Cardiac septum (tissue), 1 donor: ENCODE results near the gene TLE6. TPM values are rescaled to one million over a fixed set of nuclear protein-coding genes. Genes with fewer than 3 reads are reported as not detected.
A peak's percentile ranks its signal among the peaks of the same experiment; 100 is the strongest.
"Not testable (repeated sequence)": the region's sequence is repeated elsewhere in the genome, so short reads cannot be mapped to it uniquely, and the experiment has no call there.

Experiments
- DNase-seq: peaks from one replicate; pipeline ENCODE4 v3.0.0-alpha.2; 2020; ENCODE audit warnings: low spot score
- intact Hi-C: fragments of 100-400 bp; cut with DNase I; formaldehyde crosslinking; loops from one replicate; pipeline ENCODE4 v1.14.0; 2022
- total RNA-seq: library from RNA; stranded (reverse); fragmentation: NEBNext Ultra II Directional; extraction: Animal tissue kit (Norgen Biotek cat#: 25700); gene quantifications from one replicate; pipeline ENCODE4 v1.2.1, GENCODE V29; 2021
- donor health status: DM: no; HTN: no; CAD: no.

TLE6 gene
- total RNA-seq, 1 donor from 2014 or later: 1.0 TPM

- intact Hi-C loops: no loop called here
Observed at GRCh38 chr19:3020321-3020960, 43.1 kb downstream of the TLE6 start.

DNA sequence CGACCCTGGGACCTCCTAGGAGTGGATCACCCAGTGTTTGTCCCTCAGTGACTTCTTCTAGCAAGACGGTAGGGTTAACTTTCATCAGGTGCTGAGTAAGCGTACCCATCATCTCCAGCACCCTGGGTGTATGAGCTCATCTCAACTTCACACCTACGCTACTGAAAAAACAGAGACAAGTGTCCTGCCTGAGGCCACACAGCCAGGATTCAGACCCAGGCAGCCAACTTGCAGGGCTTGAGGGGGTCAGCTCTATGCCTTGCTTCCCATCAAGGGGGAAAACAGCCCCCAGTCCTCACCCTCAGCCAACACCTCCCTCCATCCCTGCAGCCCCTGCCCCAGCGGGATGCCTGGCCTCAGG, 47.1 kb downstream of the TLE6 start:
- no peak for DNase-seq
- intact Hi-C loops: no loop called here

More at GRCh38 chr19:3020321-3020960, 43.1 kb downstream of the TLE6 start:
- DNase-seq: no peak

- intact Hi-C loops: loop anchor here (5.0 kb wide), 1 partner anchor 38 kb away; no protein-coding TSS in a partner anchor
- no peak for DNase-seq
Observed at GRCh38 chr19:3024870-3025548, 47.6 kb downstream of the TLE6 start.

- intact Hi-C loops: loop anchor here (5.0 kb wide), 1 partner anchor 38 kb away; no protein-coding TSS in a partner anchor
- DNase-seq: no peak
Observed at GRCh38 chr19:3025549-3025886, 48.2 kb downstream of the TLE6 start.

DNA sequence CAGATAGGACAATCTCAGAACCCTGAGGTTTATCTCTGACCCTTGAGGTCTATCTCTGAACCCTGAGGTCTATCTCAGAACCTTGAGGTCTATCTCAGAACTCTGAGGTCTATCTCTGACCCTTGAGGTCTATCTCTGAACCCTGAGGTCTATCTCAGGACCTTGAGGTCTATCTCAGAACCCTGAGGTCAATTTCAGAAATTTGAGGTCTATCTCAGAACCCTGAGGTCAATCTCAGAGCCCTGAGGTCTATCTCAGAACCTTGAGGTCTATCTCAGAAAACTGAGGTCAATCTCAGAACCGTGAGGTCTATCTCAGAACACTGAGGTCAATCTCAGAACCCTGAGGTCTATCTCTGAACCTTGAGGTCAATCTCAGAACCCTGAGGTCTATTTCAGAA, 49.4 kb downstream of the TLE6 start:
- intact Hi-C loops: loop anchor here (5.0 kb wide), 1 partner anchor 39 kb away; no protein-coding TSS in a partner anchor

DNA sequence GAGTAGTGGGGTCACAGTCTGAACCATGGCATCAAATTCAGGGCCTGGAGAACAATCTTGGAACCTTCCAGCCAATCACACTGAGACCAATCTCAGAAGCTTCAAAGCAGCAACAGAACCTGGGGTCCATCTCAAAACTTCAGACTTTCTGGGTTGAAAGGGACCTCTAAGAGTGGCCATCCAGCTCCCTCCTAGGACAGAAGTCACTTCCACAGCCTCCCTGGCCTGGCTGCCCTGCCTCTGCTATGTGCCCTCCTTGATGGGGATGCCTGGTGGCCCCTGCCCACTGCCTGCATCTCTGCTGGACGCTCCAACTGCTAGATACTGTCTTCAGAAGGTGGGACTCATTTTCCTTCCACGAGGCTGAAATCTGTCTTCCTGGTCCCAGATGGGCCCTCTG, 49.9 kb downstream of the TLE6 start:
- no peak for DNase-seq

More for the DNA sequence above, 49.4 kb downstream of the TLE6 start:
- no peak for DNase-seq

GRCh38 chr19:3027981-3028304, 50.6 kb downstream of the TLE6 start:
- no peak for DNase-seq
- intact Hi-C loops: loop anchor here (5.0 kb wide), 1 partner anchor 41 kb away; no protein-coding TSS in a partner anchor

More for the DNA sequence above, 49.9 kb downstream of the TLE6 start:
- intact Hi-C loops: loop anchor here (5.0 kb wide), 1 partner anchor 40 kb away; no protein-coding TSS in a partner anchor

DNA sequence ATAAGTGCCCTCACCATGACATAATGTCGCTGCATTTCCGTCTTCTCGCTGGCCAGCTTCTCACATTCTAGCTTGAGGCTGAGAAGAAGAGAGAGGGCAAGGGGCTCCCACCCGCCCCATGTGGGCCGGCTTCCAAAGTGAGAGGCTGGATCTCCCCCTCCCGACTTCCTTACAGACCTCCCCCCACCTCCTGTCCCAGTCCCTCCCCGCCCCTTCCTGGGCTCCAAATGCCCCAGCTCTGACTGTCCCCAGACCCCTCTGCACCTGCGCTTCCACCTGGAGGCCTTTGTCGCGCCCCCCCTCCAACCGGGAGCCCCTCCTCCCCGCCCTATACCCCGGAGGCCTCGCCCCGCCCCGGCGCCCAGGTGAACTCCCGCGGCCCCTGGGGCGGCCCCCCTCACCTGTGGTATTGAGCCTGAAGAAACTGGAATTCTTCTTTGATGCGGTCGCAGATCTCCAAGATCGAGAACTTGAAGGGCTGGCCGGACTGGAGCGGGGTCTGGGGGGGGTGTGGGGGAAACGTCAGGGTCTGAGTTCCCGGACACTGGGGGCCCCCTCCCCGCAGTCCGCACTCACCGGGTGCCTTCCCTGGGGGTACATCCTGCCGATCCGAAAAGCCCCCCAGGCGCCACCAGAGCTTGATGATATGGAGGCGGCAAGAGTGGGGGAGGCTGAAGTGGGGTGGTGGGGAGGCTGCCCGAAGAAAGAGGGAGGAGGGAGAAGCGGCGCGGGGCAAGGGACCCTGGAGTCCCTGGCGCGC, 51.1 kb downstream of the TLE6 start:
- intact Hi-C loops: loop anchor here (5.0 kb wide), 1 partner anchor 41 kb away; no protein-coding TSS in a partner anchor

DNA sequence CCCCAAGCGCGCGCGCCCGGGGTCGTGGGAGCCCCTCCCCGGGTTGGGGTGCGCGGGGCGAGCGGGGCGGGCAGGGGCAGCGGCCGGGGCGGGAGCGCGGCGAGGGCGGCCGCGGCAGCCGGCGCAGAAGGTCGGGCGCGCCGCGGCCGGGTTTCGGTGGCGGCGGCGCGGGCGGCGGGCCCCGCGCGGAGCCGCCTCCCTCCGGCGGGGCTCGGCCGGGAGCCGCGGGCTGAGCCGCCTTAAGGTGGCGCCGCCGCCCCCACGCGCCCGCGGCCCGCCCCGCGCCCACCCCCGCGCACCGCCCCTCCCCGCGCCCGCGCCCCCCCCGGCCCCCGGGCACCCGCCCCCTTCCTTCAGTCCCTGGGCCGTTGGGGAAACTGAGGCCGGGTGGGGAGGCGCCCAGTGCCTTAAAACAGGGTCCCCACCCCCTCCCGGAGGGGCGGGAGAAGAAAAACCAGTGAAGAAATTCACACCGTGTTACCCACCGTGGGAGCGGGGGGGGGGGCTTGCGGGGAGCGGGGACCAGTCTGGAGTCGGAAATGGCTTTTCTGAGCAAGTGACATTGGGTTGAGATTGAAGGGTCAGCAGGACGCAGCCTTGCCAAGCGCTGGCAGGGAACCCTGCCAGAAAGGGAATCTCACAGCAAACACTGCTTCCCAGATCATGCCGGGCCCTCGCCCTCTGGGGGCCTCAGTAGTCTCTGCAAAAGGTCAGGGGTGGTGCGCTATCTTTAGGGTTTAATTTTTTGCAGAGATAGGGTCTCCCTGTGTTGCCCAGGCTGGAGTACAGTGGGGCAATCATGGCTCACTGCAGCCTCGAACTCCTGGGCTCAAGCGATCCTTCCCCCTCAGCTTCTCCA, 51.9 kb downstream of the TLE6 start, which contains the start of gene TLE2:
TSS of gene TLE2 (minus strand) at position 216 of the 859 bp plus-strand sequence. CDS start 376 bp downstream, outside the sequence.
- no peak for DNase-seq
- intact Hi-C loops: loop anchor here (5.0 kb wide), 1 partner anchor 42 kb away; no protein-coding TSS in a partner anchor

More for the DNA sequence above, 51.1 kb downstream of the TLE6 start:
- DNase-seq: no peak

GRCh38 chr19:3031607-3031867, 54.2 kb downstream of the TLE6 start:
- no peak for DNase-seq
- intact Hi-C loops: no loop called here

GRCh38 chr19:3033595-3034405, 56.4 kb downstream of the TLE6 start:
- intact Hi-C loops: loop anchor here (2.0 kb wide), 1 partner anchor 61 kb away; the partner anchor contains the start of gene GNA11
- DNase-seq: no peak

GRCh38 chr19:3034406-3034655, 57.0 kb downstream of the TLE6 start:
- intact Hi-C loops: loop anchor here (2.0 kb wide), 1 partner anchor 60 kb away; the partner anchor contains the start of gene GNA11
- no peak for DNase-seq

GRCh38 chr19:3034656-3035541, 57.5 kb downstream of the TLE6 start:
- DNase-seq: no peak
- intact Hi-C loops: loop anchor here (2.0 kb wide), 1 partner anchor 60 kb away; the partner anchor contains the start of gene GNA11

GRCh38 chr19:3035542-3036118, 58.3 kb downstream of the TLE6 start:
- peak; percentile 97 for DNase-seq
- intact Hi-C loops: loop anchor here (1.0 to 2.0 kb wide), 3 partner anchors 25 to 59 kb away; partner anchors contain the start of gene GNA11

- peak; percentile 95 for DNase-seq
- intact Hi-C loops: loop anchor here (1.0 to 2.0 kb wide), 2 partner anchors 24 to 60 kb away; no protein-coding TSS in a partner anchor
Observed at GRCh38 chr19:3036119-3036976, 59.0 kb downstream of the TLE6 start.

- not testable (repeated sequence) for DNase-seq
- intact Hi-C loops: loop anchor here (1.0 to 2.0 kb wide), 2 partner anchors 24 to 61 kb away; no protein-coding TSS in a partner anchor
Observed at GRCh38 chr19:3036977-3037544, 59.7 kb downstream of the TLE6 start.
